ENCODE measurements around the gene APMAP.

Gene APMAP, protein sequence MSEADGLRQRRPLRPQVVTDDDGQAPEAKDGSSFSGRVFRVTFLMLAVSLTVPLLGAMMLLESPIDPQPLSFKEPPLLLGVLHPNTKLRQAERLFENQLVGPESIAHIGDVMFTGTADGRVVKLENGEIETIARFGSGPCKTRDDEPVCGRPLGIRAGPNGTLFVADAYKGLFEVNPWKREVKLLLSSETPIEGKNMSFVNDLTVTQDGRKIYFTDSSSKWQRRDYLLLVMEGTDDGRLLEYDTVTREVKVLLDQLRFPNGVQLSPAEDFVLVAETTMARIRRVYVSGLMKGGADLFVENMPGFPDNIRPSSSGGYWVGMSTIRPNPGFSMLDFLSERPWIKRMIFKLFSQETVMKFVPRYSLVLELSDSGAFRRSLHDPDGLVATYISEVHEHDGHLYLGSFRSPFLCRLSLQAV

GRCh38 chr20:24992487-24993205, at the start of gene APMAP:
Gene APMAP, minus strand, starts transcription at chr20:24992751. Its CDS starts 63 bp downstream, at chr20:24992688.
- peak; percentile 94 to 95 for DNase-seq (ENCODE audit: low read depth in 1 of 2, low spot score in 1 of 2)

- no peak for DNase-seq (ENCODE audit: low read depth in 1 of 2, low spot score in 1 of 2)
Measured at GRCh38 chr20:25041813-25042530, 49.4 kb upstream of the APMAP start.

DNA sequence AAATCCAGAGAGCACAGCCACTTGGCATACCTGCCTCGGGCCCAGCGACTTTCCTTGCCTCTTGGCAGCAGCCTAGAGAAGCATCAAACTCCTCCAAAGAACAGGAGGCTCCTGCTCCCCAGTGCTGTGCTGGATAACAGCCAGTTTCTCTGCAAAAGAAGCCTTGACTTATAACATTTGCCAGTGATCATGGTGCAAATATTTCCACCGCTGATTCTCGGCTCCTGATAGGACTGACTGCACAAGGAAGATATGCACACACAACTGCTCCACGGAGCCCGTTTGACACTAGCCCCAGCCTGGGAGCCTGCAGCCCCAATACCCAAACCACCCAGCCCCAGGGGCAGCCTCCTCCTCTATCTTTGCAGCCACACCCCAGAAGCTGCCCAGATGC, 47.9 kb upstream of the APMAP start:
- no peak for DNase-seq (ENCODE audit: low read depth in 1 of 2, low spot score in 1 of 2)

- no peak for DNase-seq (ENCODE audit: low read depth in 1 of 2, low spot score in 1 of 2)
Measured at GRCh38 chr20:25039697-25040437, 47.3 kb upstream of the APMAP start.

DNA sequence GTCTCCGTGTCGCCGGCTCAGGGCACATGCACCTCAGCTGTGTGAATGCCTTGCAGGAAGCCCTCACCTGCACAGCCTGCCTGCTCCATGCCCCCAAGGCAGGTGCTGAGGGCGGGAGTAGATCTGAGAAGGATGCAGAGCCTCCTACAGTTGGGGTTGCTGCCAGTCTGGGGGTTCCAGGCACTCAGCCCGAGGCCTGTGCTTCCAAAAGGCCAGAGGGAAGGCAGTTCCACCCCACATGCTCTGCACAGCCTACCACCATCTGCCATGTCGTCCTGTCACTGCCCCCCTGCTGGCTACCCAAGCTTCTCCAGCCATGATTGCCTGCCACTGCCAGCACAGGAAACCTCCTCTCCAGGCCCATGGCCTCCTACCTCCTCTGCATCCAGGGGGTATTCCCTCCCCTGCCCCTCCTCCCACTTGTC, 46.1 kb upstream of the APMAP start:
- DNase-seq (ENCODE audit: low read depth in 1 of 2, low spot score in 1 of 2): no peak

DNA sequence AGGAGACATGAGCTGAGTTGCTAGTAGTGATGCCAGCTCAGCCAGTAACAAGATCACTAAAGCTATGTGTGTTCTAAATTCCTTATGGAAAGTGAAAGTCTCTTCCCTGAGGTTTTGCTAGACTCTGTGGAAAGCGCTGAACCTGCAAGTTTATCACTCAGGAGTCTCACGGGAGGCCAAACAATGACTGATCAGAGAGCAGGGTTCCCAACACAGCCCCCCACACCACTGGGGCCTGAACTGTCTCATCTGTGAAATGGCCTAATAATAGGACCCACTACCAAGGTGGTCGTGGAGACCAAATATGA, 45.5 kb upstream of the APMAP start:
- DNase-seq (ENCODE audit: low read depth in 1 of 2, low spot score in 1 of 2): no peak

DNA sequence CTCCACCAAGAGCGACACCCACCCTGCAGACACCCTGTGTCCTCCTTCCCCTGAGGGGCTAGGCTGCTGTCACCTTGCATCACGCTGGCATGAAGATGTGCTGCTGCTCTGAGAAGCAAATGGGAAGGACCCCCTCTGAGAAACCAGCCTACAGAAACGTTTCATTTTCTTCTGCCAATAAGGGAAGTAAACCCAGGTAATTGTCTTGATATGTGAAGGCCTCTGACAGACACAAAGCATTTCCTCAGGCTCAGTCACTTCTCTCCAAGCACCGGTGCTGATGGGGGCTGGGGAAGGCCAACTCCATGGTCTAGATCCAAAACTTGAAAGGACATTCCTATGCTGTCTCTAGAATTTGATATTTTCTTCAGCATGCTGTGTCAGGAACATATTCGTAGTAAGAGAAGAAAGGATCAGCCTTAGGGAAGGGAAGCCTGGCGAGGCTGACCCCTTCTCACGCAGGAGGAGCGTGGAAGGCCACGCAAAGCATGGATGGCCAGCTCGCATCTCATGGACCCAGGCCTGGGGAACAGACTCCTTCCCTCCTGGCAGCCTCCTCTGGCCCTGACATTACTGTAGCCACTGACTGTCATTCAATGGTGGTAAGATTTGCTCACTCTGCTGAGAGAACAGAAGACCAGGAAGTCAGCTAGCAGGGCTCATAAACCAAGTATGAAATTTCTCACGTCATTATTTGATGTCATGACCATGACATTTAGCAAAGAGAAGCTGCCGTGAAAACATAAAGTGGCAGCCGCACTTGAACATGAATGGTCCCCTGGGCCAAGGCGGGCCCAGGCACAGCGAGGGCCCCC, 44.9 kb upstream of the APMAP start:
- DNase-seq (ENCODE audit: low read depth in 1 of 2, low spot score in 1 of 2): no peak

DNA sequence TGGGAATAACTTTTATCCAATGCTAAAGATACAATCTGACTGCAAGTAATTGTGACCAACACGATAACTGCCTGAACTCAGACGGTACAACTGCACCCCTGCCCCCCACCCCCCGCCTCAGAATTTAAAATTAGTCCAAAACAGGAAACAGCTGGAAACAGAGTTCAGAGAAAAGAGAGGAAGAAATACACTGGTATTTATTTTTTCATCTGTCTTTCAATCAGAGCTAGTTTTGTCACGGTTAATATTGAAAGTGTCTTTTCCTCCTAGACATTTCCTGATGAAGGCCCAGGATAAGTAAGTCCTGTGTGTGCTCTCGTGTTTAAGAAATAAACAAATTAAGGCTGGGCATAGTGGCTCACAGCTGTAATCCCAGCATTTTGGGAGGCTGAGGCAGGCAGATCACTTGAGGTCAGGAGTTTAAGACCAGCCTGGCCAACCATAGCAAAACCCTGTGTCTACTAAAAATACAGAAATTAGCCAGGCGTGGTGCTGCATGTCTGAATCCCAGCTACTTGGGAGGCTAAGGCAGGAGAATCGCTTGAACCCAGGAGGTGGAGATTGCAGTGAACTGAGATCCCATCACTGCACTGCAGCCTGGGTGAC, 43.9 kb upstream of the APMAP start:
- DNase-seq (ENCODE audit: low read depth in 1 of 2, low spot score in 1 of 2): no peak

DNA sequence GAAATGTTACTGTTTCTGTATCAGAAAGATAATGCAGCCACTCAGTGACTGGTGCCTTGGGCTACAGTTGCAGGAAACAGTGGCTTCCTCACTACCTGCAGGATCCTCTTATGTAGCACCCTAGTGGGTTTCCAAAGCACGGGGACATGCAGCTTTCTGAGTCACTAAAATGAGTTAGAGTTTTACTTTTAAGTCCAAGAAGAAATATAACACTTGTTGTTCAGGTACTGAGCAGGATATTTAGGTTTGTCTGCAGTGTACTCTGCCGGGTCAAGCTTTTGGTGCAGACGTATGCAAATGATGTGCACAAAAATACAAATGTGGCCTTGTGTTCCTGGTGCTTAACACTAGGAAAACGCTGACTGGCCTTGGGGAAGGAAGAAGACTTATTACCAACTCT, 43.4 kb upstream of the APMAP start:
- DNase-seq (ENCODE audit: low read depth in 1 of 2, low spot score in 1 of 2): no peak

DNA sequence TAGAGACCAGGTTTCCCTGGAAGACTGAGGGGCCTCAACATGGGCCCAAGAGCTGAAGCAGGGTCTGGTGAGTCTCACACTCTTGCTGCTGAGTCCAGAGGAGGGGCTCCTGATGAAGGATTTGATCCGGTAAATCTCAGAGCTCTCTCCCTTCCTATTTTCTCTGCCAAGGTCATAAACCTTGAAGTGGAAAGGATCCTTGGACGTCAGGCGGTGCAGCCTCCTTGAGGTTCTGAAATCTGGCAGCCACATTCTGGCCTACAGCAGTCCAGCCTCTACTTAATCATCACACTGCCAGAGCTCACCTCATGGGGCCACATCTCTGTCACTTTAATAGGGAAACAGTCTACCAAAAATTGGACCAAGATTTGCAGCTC, 41.4 kb upstream of the APMAP start:
- DNase-seq (ENCODE audit: low read depth in 1 of 2, low spot score in 1 of 2): no peak

DNA sequence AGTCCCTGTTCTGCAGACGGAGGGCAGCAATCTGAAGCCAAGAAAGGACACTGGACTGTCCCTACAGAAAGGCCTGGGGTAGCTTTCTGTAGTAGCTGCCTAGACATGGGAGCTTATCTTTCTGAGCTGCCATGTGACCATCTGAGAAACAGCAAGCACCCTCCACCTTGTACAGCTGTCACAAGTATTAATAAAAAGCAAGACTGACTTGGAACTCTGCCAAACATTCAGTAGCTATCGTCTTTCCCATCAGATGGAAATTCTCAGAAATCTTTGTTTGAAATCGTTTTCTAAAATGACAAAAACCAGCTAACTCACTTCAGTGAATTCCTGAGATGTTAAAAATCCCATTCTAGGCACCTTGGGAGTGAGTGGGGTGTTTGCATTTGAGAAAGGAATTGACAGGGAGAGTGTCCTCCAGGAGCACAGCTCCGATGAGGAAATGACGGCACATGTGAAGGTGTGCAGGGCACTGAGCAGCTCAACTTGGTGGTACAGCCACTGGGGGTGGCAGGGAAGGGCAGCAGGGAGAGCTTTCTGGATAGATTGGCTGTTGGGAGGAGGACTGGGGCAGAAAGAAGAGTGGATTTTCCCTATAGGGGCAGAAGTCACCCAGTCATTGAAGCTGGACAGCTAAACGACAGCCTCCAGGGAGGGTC, 40.8 kb upstream of the APMAP start:
- no peak for DNase-seq (ENCODE audit: low read depth in 1 of 2, low spot score in 1 of 2)

DNA sequence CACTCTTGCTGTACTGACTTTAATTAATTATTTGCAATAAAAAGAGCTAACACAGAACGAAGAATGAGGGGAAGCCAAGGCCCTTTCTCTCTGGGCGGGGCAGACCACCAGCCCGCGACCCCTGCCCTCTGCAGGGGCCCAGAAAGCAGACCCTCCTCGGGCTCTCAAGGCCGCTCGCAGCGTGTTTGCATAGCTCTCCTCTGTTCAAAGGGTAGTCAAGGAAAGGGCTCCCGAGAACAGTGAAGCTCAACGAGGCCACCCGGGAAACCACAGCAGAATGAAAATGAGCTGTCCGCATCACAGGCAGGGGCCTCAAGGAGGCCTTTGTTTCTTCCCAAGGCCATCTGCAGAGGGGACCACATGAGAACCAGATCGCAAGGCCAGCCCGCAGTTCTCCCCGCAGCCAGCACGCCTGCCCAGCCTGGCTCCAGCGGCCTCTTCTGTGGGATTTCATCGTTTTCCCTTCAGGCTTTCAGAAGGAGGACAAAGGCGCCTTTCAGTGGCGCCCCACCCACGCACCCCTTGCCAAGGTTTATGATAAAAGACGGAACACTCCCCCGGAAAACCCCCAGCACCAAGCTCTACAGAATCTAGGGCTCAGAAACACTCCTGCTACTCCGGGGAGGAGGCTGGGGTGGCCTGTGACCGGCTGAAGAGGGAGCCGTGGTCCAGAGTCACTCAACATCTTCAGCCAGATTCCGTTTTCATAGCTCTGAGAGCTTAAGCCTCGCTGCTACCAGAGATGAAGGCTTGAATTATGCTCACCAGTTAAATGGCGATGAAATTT, 40.1 kb upstream of the APMAP start:
- no peak for DNase-seq (ENCODE audit: low read depth in 1 of 2, low spot score in 1 of 2)

GRCh38 chr20:25032065-25032477, 39.5 kb upstream of the APMAP start:
- no peak for DNase-seq (ENCODE audit: low read depth in 1 of 2, low spot score in 1 of 2)

- no peak for DNase-seq (ENCODE audit: low read depth in 1 of 2, low spot score in 1 of 2)
Measured at GRCh38 chr20:25031241-25031640, 38.7 kb upstream of the APMAP start.

DNA sequence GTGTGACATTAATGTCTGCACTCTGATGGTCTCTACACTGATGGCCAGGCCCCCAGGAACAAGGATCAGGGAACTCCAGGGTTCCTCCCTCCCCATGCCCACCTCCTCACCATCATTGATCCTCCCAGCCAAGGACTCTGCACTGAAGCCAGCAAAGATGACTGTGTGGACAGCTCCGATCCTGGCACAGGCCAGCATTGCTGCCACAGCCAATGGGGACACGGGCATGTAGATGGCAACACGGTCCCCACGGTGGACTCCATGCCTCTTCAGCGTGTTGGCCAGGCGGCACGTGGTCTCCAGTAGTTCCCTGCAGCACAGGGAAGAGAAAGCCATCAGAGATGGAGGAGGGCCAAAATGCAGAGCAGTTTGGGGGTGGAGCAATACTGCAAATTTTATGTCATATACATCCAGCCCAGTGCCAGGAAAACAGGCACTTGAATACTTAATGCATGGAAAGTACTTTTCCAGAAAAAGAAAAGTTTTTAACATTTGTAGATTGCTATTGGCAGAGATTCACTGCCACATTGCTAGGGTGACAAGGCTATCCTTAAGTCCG, 38.2 kb upstream of the APMAP start:
- no peak for DNase-seq (ENCODE audit: low read depth in 1 of 2, low spot score in 1 of 2)

DNA sequence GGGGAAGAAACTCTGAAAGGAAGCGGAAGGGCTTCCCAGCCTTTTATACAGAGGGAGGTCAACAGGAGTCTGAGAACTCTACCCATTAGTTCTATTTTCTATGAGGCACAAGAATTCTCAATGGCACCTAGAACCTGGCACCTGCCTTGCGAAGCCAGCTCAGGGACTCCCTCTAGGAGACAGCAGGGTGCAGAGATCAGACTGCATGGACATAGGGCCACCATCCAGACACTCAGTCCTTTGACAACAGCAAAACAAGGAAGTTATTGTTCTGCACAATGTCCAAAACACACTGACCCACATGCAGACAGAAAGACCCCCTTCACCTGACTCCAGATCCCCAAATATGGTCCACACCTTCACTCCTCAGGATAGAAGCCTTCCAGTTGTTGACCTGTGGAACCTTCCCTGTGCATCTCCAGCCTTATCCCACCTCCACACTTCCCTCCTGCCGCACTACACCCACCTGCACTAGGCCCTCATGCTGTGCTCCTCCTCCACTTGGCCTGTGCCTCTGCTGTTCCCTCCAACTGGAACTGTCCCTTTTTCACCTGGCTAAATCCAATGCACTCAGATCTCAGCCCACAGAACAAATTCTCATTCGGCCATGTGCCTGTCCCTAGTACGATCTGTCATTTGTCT, 37.6 kb upstream of the APMAP start:
- DNase-seq (ENCODE audit: low read depth in 1 of 2, low spot score in 1 of 2): no peak

GRCh38 chr20:25025986-25026605, 33.5 kb upstream of the APMAP start:
- DNase-seq (ENCODE audit: low read depth in 1 of 2, low spot score in 1 of 2): no peak

All from activated T-helper 1 cell treated with anti-CD3 and anti-CD28 coated beads, Interleukin-2, amount 50 U/mL, for 16 hours (primary cell).